Left renal pelvis (tissue), 4 donors: Measurements from ENCODE around the gene CLDN10. TPM values are rescaled to one million over a fixed set of nuclear protein-coding genes. Genes with fewer than 3 reads are reported as not detected.
"Not testable (repeated sequence)": the region's sequence is repeated elsewhere in the genome, so short reads cannot be mapped to it uniquely, and the experiment has no call there.

Experiments used
- DNase-seq, 4 donors: peaks; one replicate each; pipeline ENCODE4 v3.0.0-alpha.2; 2013; ENCODE audit warnings: low read depth in 4 of 4, low spot score in 3 of 4
- polyA plus RNA-seq, 4 donors: library from polyadenylated mRNA; unstranded; fragments of 120-200 nt; gene quantifications; one replicate each; pipeline ENCODE4 v1.2.1, GENCODE V29; 2013; ENCODE audit not compliant: insufficient read length in 4 of 4

Gene CLDN10
- 100 to 1,000 TPM in 2 of 4 donors, 10 to 100 TPM in 1, 1 to 10 TPM in 1; 3.9 to 119 (median 102) TPM for polyA plus RNA-seq

GRCh38 chr13:95552539-95553441 is at the start of gene CLDN10:
Gene CLDN10 (plus strand): TSS chr13:95552720. CDS start chr13:95552754, 34 bp downstream.
- no peak for DNase-seq

GRCh38 chr13:95503662-95504061 is 48.9 kb upstream of the CLDN10 start:
- DNase-seq: no peak

GRCh38 chr13:95505265-95505664 is 47.3 kb upstream of the CLDN10 start:
- DNase-seq: no peak

- no peak for DNase-seq
Observed at GRCh38 chr13:95505986-95506385, 46.5 kb upstream of the CLDN10 start.

- no peak for DNase-seq
Observed at GRCh38 chr13:95507991-95508390, 44.5 kb upstream of the CLDN10 start.

- DNase-seq: no peak
Observed at GRCh38 chr13:95508996-95509395, 43.5 kb upstream of the CLDN10 start.

- DNase-seq: no peak
Observed at GRCh38 chr13:95509521-95510310, 42.8 kb upstream of the CLDN10 start.

GRCh38 chr13:95510950-95511349 is 41.6 kb upstream of the CLDN10 start:
- DNase-seq: no peak

GRCh38 chr13:95512424-95512823 is 40.1 kb upstream of the CLDN10 start:
- no peak for DNase-seq

- no peak for DNase-seq
Observed at GRCh38 chr13:95512957-95513356, 39.6 kb upstream of the CLDN10 start.

GRCh38 chr13:95515606-95516005 is 36.9 kb upstream of the CLDN10 start:
- DNase-seq: not testable (repeated sequence)

GRCh38 chr13:95516021-95516420 is 36.5 kb upstream of the CLDN10 start:
- no peak for DNase-seq

GRCh38 chr13:95516492-95516891 is 36.0 kb upstream of the CLDN10 start:
- DNase-seq: no peak

- DNase-seq: no peak
Observed at GRCh38 chr13:95523598-95523997, 28.9 kb upstream of the CLDN10 start.

- no peak for DNase-seq
Observed at GRCh38 chr13:95524264-95524901, 28.1 kb upstream of the CLDN10 start.

GRCh38 chr13:95527955-95528354 is 24.6 kb upstream of the CLDN10 start:
- DNase-seq: no peak

- no peak for DNase-seq
Observed at GRCh38 chr13:95530178-95530577, 22.3 kb upstream of the CLDN10 start.

GRCh38 chr13:95533545-95534160 is 18.9 kb upstream of the CLDN10 start:
- no peak for DNase-seq

- DNase-seq: no peak
Observed at GRCh38 chr13:95535243-95535642, 17.3 kb upstream of the CLDN10 start.

GRCh38 chr13:95536632-95537241 is 15.8 kb upstream of the CLDN10 start:
- DNase-seq: no peak
